Measurements from ENCODE around the gene GNAQ.
"Not testable (repeated sequence)": the region's sequence is repeated elsewhere in the genome, so short reads cannot be mapped to it uniquely, and the experiment has no call there.

GNAQ gene

GRCh38 chr9:77877976-77878375 is 153.6 kb downstream of the GNAQ start:
- DNase-seq (ENCODE audit: low spot score), result no peak

DNA sequence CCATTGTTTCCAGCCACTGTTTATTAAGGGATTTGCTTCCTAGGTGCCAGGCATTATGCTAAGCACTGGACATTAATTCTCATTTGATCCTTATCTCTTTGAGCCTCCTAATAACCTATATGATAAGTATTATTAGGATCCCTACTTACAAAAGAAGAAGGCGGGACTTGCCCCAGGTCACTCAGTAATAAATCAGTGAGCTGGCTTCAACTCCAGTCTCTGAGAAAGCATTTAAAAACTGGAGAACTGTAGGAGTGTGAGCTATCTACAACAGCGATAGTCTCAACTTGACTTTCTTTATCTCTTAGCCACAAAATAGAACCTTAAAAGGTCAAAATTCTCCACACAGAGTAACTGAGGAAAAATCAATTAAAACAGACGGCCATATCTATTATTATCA is 155.0 kb downstream of the GNAQ start:
- DNase-seq (ENCODE audit: low spot score), result no peak

DNA sequence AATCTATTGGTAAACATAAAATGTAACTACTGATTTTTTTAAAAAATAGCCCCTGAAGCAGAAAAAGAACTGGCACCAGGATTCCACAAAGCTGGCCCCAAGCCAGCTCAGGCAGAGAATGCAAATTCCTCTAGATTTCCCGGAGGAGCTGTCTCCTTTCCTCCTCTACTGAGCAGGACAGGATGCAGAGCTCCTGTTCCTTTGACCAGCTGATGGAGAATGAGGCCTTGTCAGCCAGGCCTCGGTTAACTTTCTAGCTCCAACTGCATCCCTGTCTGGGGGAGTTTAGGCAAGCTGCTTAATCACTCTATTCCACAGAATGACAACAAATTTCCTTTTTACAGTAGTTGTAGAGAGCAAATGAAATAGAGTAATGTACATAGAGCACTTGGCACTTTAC is 155.5 kb downstream of the GNAQ start:
- DNase-seq (ENCODE audit: low spot score), result no peak

DNA sequence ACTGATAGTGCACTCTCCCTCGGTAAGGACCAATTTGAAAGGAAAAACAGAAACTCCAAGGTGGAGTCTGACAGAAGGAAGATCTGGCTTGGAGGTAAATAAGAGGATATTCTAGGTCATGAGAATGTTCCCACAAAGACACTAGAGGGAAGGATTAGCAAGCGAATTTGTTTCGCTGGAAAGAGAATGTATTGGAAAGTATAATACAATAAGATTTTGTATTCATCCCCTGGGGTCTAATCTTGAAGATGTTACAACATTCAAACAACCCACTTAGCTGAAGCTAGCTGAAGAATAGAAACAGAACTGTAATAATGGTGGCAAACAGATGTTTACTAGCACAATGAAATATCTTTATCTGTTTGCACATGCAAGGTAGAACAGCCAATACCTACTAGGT is 158.7 kb downstream of the GNAQ start:
- no peak for DNase-seq (ENCODE audit: low spot score)

GRCh38 chr9:77872177-77872576 is 159.4 kb downstream of the GNAQ start:
- no peak for DNase-seq (ENCODE audit: low spot score)

DNA sequence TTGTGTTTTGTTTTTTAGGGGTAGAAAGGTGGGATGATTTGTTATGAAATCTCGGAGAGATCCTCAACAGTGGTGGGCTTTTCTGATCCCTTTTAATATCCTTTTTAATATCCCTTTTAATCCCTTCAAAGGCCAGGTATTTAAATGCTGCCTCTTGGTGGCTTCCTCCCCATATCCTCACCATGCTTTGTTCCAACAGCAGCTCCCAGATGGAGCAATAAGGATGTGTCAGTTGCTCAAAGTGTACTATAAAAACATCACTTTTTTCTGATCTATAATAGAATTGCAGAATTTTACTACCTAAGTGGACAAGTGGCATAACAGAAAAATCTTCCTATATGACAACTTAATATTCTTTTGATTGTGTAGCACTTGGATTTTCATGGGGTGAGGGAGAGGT is 160.1 kb downstream of the GNAQ start:
- DNase-seq (ENCODE audit: low spot score), result no peak

DNA sequence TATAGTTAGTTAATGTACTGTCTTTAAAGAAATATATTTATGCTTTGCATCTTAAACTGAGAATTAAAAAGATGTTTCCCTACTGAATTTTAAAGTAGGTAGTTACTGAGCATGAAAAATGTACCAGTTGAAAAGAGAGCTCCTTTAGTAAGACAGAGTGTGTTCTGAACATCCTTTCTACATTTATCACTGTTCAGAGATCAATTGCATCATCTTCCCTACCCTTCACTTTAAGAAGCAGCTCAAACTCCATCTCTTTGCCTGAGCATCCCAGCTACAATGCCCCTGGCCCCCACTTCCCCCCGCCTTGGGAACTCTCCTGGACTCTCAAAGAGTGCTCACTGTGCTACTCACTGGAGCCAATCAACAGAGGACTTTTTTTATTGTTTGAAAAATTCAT is 164.7 kb downstream of the GNAQ start:
- no peak for DNase-seq (ENCODE audit: low spot score)

- DNase-seq (ENCODE audit: low spot score), result no peak
Measured at GRCh38 chr9:77865385-77866047, 166.1 kb downstream of the GNAQ start.

- DNase-seq (ENCODE audit: low spot score), result no peak
Measured at GRCh38 chr9:77864211-77864889, 167.3 kb downstream of the GNAQ start.

- not testable (repeated sequence) for DNase-seq (ENCODE audit: low spot score)
Measured at GRCh38 chr9:77863638-77864037, 168.0 kb downstream of the GNAQ start.

DNA sequence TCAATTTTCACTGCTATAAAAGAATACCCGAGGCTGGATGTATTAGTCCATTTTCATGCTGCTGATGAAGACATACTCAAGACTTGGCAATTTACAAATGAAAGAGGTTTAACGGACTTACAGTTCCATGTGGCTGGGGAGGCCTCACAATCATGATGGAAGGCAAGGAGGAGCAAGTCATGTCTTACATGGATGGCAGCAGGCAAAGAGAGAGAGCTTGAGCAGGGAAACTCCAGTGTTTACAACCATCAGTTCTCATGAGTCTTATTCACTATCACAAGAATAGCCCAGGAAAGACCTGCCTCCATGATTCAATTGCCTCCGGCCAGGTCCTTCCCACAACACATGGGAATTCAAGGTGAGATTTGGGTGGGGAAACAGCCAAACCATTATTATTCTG is 170.7 kb downstream of the GNAQ start:
- not testable (repeated sequence) for DNase-seq (ENCODE audit: low spot score)

GRCh38 chr9:77857513-77858259 is 173.9 kb downstream of the GNAQ start:
- DNase-seq (ENCODE audit: low spot score), result no peak

DNA sequence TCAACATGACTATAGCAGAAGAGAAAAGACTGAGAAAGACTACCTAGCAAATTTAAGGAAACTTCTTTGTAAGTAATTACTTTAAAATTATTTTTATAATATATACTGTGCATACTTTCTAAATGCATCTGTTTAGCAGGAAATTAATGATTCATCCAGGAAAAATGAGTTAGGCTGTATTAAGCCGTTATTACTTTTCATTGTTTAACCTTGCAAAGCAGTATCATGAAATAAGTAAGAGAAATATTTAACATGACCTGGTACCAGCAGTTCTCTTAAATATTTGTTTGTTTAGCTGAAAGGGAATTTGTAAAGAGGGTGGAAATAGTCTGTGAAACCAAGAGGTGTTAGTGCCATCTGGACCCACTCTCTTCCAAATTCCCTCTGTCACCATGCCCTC is 175.0 kb downstream of the GNAQ start:
- no peak for DNase-seq (ENCODE audit: low spot score)

DNA sequence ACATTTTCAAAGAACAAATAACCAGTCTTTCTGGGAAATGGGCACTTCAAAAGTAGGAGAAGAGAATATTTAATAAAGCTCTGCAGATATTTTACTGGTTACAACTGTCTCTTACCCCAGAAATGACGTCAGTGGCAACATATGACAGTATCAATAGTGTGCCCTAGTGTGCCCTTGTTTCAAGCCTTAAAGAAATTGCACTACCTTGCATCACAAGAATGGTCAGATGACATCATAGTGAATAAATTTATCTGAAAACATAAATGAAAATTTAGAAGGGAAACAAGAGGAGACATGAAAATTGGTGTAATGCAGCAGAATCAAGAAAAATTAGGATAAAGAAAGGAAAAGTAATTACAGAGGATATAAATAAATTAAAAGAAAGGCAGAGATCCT is 176.7 kb downstream of the GNAQ start:
- DNase-seq (ENCODE audit: low spot score), result no peak

GRCh38 chr9:77854258-77854915 is 177.2 kb downstream of the GNAQ start:
- DNase-seq (ENCODE audit: low spot score), result no peak

- no peak for DNase-seq (ENCODE audit: low spot score)
Measured at GRCh38 chr9:77853716-77854115, 177.9 kb downstream of the GNAQ start.

- no peak for DNase-seq (ENCODE audit: low spot score)
Measured at GRCh38 chr9:77851882-77852595, 179.6 kb downstream of the GNAQ start.

DNA sequence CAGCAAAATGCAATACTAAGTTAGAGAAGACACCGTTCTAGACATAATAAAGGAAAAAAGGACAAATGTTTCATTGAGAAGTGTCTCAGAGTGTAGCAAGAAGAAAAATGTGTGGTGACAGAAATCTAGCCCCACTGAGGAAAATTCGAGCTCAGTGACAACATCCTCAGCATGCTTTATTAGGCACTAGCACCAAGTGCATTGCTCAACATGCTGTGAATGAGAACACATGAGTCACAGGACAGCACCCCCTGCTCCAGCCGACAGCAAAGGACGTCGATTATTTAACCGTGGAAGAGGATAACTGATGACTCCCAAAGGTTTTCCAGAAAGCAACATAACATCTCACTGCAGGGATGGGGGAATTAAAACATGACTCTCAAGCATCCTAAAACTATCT is 182.7 kb downstream of the GNAQ start:
- no peak for DNase-seq (ENCODE audit: low spot score)

DNA sequence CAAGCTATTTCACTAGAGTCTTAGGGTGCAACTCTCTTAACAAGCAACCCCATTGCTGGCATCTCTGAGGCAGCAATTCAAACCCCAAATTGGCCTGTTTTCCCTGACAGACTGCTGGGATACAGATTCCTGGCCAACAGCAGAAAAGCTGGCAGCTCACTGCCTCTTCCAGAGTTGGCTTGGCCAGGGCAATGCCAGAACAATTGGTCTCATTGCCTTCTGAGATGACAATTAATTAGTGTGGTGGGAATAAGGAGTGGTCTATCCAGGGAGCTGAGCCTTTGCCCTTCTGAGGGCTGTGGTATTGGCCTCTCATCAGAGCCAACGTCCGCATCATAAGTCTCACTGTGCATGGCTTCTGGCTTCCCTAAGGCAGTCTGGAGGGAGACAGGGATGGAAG is 183.2 kb downstream of the GNAQ start:
- DNase-seq (ENCODE audit: low spot score), result no peak

- DNase-seq (ENCODE audit: low spot score), result no peak
Measured at GRCh38 chr9:77847626-77848025, 184.0 kb downstream of the GNAQ start.

DNA sequence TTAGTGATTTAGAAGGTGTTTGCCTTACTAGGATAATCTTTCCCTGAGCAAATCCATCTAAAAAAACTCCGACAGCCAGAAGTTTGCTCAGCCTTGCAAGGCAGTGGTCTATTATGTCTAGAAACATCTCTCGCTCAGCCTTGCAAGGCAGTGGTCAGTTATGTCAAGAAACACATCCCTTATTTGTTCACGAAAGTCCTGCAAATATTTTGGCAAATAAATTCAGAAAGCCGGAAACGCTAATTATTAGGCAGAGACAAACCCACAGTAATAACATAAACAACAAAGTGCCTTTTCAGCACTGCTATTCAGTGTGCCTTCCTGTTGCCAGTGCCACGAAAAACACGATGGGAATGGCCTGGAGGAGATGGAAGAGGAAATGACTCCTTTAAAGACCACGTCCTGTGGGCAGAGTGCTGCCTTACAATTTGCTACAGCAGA is 184.5 kb downstream of the GNAQ start:
- DNase-seq (ENCODE audit: low spot score), result no peak

GRCh38 chr9:77844415-77844814 is 187.2 kb downstream of the GNAQ start:
- DNase-seq (ENCODE audit: low spot score), result no peak
